Tibial nerve (tissue), 4 donors: ENCODE results near the gene AFF3. TPM values are rescaled to one million over a fixed set of nuclear protein-coding genes. Genes with fewer than 3 reads are reported as not detected.

ENCODE experiments used
- DNase-seq, 2 donors: peaks; one replicate each; pipeline ENCODE4 v3.0.0-alpha.2; 2019; ENCODE audit warnings: low spot score in 2 of 2
- H3K27ac ChIP-seq, 4 donors: fragments of 200-600 bp; sonication (generic) in 3 of 4; one replicate each; pipeline ENCODE4 v1.5.1; 2017 to 2019; ENCODE audit warnings: mild to moderate bottlenecking in 1 of 4
- H3K27me3 ChIP-seq, 2 donors: fragments of 200-600 bp; sonication (generic) in 1 of 2; one replicate each; pipeline versions ENCODE4 v1.5.1 to v1.6.0; 2017 to 2019
- H3K36me3 ChIP-seq, 3 donors: fragments of 200-600 bp; sonication (generic); one replicate each; pipeline ENCODE4 v1.5.1; 2018 to 2019
- H3K4me1 ChIP-seq, 4 donors: fragments of 200-600 bp; sonication (generic) in 3 of 4; one replicate each; pipeline ENCODE4 v1.5.1; 2017 to 2019
- H3K4me3 ChIP-seq, 4 donors: fragments of 200-600 bp; sonication (generic) in 3 of 4; one replicate each; pipeline ENCODE4 v1.5.1; 2017 to 2019; ENCODE audit warnings: mild to moderate bottlenecking in 1 of 4, moderate library complexity in 1 of 4
- H3K9me3 ChIP-seq, 4 donors: fragments of 200-600 bp; sonication (generic) in 3 of 4; one replicate each; pipeline ENCODE4 v1.5.1; 2017 to 2019
- EP300 ChIP-seq, 2 donors: sonication (generic); formaldehyde crosslinking; IDR thresholded peaks; one replicate each; pipeline ENCODE4 v1.6.1; 2017; ENCODE audit warnings: antibody characterized with exemption in 2 of 2, mild to moderate bottlenecking in 1 of 2
- POLR2A ChIP-seq, 2 donors: fragments of 450-650 bp; IDR thresholded peaks; one replicate each; pipeline ENCODE4 v1.6.1; 2017; ENCODE audit warnings: antibody characterized with exemption in 2 of 2, mild to moderate bottlenecking in 2 of 2, moderate library complexity in 2 of 2
- WGBS, 2 donors: methylation state at CpG; one replicate each; pipeline ENCODE4 v1.1.5; 2018; 5-methylcytosine and 5-hydroxymethylcytosine counted together
- total RNA-seq, 4 donors: library from RNA; depleted of rRNA; stranded (reverse); fragments of >200 nt; gene quantifications; one replicate each; pipeline ENCODE4 v1.1.0, GENCODE V29; 2016
- TF ChIP-seq, protein P1 (sequence below), 5 experiments: fragments of 200-600 bp in 3 of 5; fragments of 450-650 bp in 2 of 5; sonication (generic) in 3 of 5; IDR thresholded peaks; one replicate each; pipeline ENCODE4 v1.5.1; 2016 to 2019; ENCODE audit warnings: antibody characterized with exemption in 5 of 5, mild to moderate bottlenecking in 3 of 5, moderate library complexity in 2 of 5

The AFF3 gene
- total RNA-seq, 4 donors from 2014 or later, result 7.2 to 36.0 (median 21.4) TPM

DNA sequence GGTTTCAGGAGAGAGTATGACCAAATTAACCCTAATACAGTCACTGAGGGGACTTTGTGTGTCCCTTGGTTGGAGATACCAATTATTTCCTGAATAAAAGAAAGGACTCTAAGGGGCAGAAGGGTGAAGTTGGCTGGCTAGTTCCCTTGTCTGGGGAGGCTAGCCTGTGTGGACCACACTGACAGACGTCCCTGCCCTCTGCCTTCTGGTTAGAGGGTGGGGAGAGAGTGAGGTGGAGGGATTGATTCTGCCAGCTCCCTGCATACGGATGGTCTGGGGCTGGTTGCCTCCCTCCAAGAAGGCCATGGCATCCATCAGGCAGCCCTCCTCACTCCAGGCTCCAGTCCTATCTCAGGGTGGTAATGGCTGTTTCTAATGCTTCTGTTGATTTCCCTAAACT lies 37.4 kb upstream of the AFF3 start:
- TF ChIP-seq, protein P1, sequence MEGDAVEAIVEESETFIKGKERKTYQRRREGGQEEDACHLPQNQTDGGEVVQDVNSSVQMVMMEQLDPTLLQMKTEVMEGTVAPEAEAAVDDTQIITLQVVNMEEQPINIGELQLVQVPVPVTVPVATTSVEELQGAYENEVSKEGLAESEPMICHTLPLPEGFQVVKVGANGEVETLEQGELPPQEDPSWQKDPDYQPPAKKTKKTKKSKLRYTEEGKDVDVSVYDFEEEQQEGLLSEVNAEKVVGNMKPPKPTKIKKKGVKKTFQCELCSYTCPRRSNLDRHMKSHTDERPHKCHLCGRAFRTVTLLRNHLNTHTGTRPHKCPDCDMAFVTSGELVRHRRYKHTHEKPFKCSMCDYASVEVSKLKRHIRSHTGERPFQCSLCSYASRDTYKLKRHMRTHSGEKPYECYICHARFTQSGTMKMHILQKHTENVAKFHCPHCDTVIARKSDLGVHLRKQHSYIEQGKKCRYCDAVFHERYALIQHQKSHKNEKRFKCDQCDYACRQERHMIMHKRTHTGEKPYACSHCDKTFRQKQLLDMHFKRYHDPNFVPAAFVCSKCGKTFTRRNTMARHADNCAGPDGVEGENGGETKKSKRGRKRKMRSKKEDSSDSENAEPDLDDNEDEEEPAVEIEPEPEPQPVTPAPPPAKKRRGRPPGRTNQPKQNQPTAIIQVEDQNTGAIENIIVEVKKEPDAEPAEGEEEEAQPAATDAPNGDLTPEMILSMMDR (IDR thresholded peaks at IDR 0.05), result no peak
- no peak for TF ChIP-seq EP300 (IDR thresholded peaks at IDR 0.05)
- TF ChIP-seq POLR2A (IDR thresholded peaks at IDR 0.05), result no peak
- H3K27ac ChIP-seq, result no peak overlapping the region
- no peaks in the 10 kb centered on the region for H3K9me3 ChIP-seq
- H3K27me3 ChIP-seq, result no peaks in the 10 kb centered on the region
- H3K36me3 ChIP-seq, result no peaks in the 10 kb centered on the region
- 61 to 73% methylated on average over 2 of the region's 2 CpGs for WGBS, 2 donors
- no peak overlapping the region for H3K4me3 ChIP-seq
- H3K4me1 ChIP-seq, result peaks cover 0 to 3% (median 0%) of the 10 kb centered on the region in 4 donors
- no peak for DNase-seq

DNA sequence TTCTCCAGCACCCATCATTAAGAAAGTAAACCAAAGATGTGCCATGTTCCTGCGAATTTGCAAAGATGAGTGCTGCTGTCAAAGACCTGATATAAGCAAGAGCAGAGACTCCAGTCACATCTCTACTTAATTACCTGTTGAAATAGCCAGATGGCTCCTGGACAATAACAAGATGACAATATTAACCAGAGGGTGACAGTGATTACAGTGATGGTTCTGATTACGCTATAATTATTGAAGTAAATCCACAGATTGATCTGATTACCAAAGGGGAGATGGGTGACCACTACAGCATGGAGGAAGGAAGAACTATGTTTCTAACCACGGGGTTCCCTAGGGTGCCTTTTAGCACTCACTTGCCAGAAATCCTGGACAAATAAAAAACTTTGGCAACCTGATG lies 36.5 kb upstream of the AFF3 start:
- no peak for DNase-seq
- Histone ChIP-seq H3K27ac (no peak overlapping the region), H3K36me3 (no peaks in the 10 kb centered on the region), H3K27me3 (no peaks in the 10 kb centered on the region), H3K4me1 (no peaks in the 10 kb centered on the region), H3K4me3 (no peak overlapping the region), H3K9me3 (no peaks in the 10 kb centered on the region)
- TF ChIP-seq POLR2A (IDR thresholded peaks at IDR 0.05) (no peak), EP300 (IDR thresholded peaks at IDR 0.05) (no peak)
- TF ChIP-seq, protein P1 (IDR thresholded peaks at IDR 0.05), result no peak
- WGBS, 2 donors, result 89 to 90% methylated on average over 3 of the region's 3 CpGs

DNA sequence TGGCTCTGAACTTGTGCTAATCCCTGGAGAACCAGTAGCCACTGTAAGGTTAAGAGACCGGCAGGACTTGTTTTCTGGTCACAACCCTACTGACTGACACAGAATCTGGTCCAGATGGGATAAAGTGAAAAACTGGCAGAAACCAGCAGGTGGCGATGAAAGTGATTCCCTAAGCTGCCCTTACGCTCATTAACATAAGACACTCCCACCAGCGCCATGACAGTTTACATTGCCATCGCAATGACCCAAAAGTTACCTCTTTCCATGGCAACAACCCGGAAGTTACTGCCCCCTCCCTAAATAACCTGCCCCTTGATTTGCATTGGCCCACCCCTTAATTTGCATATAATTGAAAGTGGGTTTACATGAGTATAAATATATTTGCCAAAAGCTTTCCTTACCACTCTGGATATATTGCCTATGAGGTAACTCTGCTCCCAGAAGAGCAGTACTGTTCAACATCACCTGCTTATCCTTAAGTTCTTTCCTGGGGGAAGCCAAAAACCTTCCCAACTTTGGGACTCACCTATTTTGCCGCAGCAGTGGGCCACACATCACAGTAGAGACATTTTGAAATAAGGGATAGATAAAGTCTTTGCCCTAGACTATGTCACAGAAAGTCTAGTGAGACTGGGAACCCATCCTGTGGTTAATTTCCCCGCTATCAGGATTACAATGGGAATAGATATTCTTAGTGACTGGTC lies 35.8 kb upstream of the AFF3 start:
- Histone ChIP-seq H3K4me1 (no peaks in the 10 kb centered on the region), H3K27me3 (no peaks in the 10 kb centered on the region), H3K27ac (no peak overlapping the region), H3K36me3 (no peaks in the 10 kb centered on the region), H3K9me3 (no peaks in the 10 kb centered on the region), H3K4me3 (no peak overlapping the region)
- WGBS, 2 donors, result 59 to 67% methylated on average over 8 of the region's 8 CpGs
- DNase-seq, result no peak
- TF ChIP-seq POLR2A (IDR thresholded peaks at IDR 0.05) (no peak), EP300 (IDR thresholded peaks at IDR 0.05) (no peak)
- TF ChIP-seq, protein P1 (IDR thresholded peaks at IDR 0.05), result no peak

DNA sequence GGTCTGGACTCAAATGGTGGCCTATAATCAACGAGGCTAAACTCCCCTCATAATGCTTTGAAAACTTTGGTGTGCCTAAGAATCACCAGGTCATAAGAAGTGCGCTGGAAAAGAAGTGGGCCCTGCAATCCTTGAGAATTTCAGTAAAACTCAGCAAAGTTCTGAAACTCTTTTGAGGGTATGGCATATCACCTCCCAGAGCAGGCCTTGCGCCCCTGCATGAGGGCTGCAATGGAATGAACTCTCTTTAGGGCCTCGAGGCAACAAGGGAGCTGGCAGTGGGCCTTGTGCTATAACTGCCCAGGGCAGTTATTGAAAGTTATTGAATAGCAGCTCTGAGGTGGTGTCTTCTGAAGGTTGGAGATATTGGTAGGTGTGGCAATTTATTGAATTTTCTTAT lies 34.5 kb upstream of the AFF3 start:
- TF ChIP-seq, protein P1 (IDR thresholded peaks at IDR 0.05), result no peak
- TF ChIP-seq EP300 (IDR thresholded peaks at IDR 0.05) (no peak), POLR2A (IDR thresholded peaks at IDR 0.05) (no peak)
- 84 to 89% methylated on average over 4 of the region's 4 CpGs for WGBS, 2 donors
- Histone ChIP-seq H3K27ac (no peak overlapping the region), H3K27me3 (no peaks in the 10 kb centered on the region), H3K4me1 (no peaks in the 10 kb centered on the region), H3K4me3 (no peak overlapping the region), H3K36me3 (no peaks in the 10 kb centered on the region), H3K9me3 (no peaks in the 10 kb centered on the region)
- DNase-seq, result no peak

DNA sequence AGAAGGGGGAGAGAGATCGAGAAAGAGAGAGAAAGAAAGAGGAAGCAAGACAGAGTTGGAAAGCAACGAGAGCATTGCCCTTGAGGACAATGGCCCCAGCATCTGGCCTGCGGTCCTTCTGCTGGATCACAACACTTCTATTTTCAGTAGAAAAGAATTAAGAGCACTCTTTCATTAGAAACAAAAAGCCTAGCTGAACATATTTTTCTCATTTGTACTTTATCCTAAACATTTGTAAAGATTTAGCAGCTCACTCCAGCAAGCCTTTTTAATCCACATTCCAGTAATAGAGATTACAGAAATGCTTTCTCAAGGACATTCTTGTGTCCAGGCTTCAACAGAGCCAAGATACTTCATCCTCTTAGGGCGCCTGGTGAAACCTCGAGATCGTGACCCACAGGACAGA lies 31.6 kb upstream of the AFF3 start:
- H3K9me3 ChIP-seq, result no peaks in the 10 kb centered on the region
- H3K36me3 ChIP-seq, result no peaks in the 10 kb centered on the region
- no peaks in the 10 kb centered on the region for H3K4me1 ChIP-seq
- H3K27ac ChIP-seq, result no peak overlapping the region
- H3K4me3 ChIP-seq, result no peak overlapping the region
- no peak for DNase-seq
- TF ChIP-seq POLR2A (IDR thresholded peaks at IDR 0.05) (no peak), EP300 (IDR thresholded peaks at IDR 0.05) (no peak)
- TF ChIP-seq, protein P1 (IDR thresholded peaks at IDR 0.05), result no peak
- no peaks in the 10 kb centered on the region for H3K27me3 ChIP-seq
- WGBS, 2 donors, result 27 to 29% methylated on average over 6 of the region's 6 CpGs
